Measurements from ENCODE around the gene SOHLH1. TPM values are rescaled to one million over a fixed set of nuclear protein-coding genes. Genes with fewer than 3 reads are reported as not detected.

SOHLH1 gene
- total RNA-seq, 1 donor from 2014 or later: not detected

GRCh38 chr9:135667463-135668001, 31.7 kb downstream of the SOHLH1 start:
- no peak for ATAC-seq (ENCODE audit: poor library complexity)

GRCh38 chr9:135666534-135667462, 32.5 kb downstream of the SOHLH1 start:
- ATAC-seq (ENCODE audit: poor library complexity) (no peak), DNase-seq (no peak)
- intact Hi-C loops (cut with DNase I): no loop called here

More at GRCh38 chr9:135667463-135668001, 31.7 kb downstream of the SOHLH1 start:
- DNase-seq: no peak
- intact Hi-C loops (cut with DNase I): no loop called here

- DNase-seq (no peak), ATAC-seq (ENCODE audit: poor library complexity) (no peak)
- intact Hi-C loops (cut with DNase I): no loop called here
These were observed 33.5 kb downstream of the SOHLH1 start for GRCh38 chr9:135665795-135666189.

DNA sequence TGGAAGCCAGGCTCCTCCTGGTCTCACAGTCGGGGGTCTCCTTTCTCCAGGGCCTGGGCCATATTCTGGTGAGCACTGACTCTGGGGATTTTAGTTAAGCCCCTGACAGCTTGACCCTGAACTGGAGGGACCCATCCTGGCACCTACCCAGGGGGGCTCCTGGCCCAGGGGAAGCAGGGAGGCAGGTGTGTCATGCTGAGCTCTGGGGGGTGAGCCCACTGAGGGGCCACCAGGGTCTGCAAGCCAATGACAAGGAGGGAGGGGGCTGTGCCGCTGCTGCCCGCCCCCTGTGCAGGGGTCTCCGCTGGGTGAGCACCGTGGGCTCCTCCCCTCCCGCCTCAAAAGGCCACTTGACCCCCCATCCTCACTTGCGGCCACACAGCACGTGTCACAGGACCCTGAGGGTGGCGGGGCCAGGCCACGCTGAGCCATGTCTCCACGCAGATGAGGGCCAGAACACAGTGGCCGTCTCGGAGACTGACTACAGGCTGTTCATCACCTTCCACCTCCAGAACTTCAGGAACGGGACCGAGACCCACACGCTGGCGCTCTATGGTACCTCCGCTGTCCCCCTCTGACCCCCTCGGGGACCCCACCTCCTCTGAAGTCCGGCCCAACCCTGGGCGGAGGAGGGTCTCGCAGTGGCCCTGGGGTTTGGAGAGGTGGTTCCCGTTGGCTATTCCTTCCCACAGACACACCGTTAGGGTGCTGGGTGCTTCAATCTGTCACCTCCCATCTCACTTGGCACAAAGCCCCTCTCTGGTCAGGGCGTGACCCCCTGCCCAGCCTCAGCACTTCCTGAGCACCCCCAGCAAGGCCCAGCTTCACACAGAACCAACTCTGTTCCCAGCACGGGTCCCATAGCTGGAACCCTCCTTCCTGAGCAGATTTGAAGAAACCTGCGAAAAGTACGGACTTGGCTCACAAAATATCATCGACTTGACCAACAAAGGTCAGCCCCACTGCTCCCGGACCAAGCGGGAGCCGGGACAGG, 34.2 kb downstream of the SOHLH1 start:
- DNase-seq (no peak), ATAC-seq (ENCODE audit: poor library complexity) (no peak)
- intact Hi-C loops (cut with DNase I): no loop called here

DNA sequence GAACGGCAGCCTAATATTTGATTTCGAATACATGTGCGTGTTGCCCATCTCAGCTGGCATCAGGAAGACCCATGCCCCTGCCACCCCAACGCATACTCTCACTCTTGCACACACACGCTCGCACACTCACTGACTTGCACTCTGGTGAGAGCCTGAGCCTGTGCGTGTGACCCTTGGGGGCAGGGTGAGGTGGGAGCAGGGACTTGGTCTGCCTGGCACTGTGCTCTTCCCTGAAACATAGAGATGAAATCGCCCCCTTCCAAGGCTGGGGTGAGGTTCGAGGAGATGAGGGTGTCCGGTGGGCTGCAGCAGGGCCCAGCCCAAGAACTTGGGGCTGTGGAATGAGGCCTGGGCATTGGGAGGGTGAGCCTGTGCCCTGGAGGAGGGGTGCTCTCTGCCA, 35.0 kb downstream of the SOHLH1 start:
- intact Hi-C loops (cut with DNase I): no loop called here
- no peak for ATAC-seq (ENCODE audit: poor library complexity)
- DNase-seq: no peak

DNA sequence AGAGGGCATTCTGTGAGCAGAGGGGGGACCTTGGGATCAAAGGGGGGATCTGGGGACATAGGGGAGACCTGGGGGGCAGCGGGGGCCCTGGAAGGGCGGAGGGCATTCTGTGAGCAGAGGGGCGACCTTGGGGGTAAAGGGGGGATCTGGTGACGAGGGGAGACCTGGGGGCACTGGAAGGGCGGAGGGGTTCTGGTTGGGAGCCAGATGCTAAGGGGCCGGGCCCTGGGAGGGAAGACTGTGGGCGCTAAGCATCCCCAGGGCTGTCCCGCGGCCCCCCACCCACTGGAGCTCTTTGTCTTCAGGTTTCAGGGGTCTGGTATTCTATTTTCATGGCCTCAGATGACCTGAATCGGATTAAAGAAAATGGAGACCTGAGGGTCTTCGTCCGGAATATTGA, 35.4 kb downstream of the SOHLH1 start:
- intact Hi-C loops (cut with DNase I): no loop called here
- ATAC-seq (ENCODE audit: poor library complexity): no peak
- no peak for DNase-seq

GRCh38 chr9:135663451-135663770, 35.9 kb downstream of the SOHLH1 start:
- intact Hi-C loops (cut with DNase I): no loop called here
- ATAC-seq (ENCODE audit: poor library complexity) (no peak), DNase-seq (no peak)

DNA sequence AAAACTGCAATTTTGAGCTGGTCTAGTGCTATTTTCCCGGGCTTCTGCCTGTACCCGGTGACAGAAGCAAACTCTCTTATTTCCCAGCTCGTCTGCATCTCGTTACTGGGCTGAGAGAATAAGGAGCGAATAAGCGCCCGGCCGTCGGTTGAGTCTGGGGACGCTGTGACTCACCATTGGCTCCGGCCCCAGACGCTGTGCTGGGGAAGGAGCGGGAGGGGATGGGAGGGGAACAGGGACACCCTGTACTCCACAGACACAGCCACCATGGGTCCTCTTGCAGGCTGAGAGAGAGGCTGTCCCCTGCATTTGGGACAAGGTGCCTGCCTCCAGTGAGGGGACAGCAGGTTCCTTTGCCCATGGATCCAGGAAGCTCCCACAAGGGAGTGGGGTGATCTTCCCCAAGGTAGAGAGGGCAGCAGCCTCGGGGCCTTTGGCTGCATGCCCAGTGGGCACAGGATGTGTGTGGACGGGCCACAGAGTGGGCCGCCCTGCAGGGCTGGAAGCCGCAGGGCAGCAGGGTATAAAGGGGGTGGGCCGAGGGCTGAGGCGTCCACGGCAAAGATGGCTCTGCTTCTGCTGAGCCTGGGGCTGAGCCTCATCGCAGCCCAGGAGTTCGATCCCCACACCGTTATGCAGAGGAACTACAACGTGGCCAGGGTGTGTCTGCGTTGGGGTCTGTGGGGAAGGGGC, 36.4 kb downstream of the SOHLH1 start, which contains the start of gene LCN9:
Gene LCN9 (plus strand): TSS at position 552 of the 693 bp plus-strand sequence. CDS start 13 bp downstream, at position 565.
- DNase-seq (no peak), ATAC-seq (ENCODE audit: poor library complexity) (no peak)
- intact Hi-C loops (cut with DNase I): no loop called here

DNA sequence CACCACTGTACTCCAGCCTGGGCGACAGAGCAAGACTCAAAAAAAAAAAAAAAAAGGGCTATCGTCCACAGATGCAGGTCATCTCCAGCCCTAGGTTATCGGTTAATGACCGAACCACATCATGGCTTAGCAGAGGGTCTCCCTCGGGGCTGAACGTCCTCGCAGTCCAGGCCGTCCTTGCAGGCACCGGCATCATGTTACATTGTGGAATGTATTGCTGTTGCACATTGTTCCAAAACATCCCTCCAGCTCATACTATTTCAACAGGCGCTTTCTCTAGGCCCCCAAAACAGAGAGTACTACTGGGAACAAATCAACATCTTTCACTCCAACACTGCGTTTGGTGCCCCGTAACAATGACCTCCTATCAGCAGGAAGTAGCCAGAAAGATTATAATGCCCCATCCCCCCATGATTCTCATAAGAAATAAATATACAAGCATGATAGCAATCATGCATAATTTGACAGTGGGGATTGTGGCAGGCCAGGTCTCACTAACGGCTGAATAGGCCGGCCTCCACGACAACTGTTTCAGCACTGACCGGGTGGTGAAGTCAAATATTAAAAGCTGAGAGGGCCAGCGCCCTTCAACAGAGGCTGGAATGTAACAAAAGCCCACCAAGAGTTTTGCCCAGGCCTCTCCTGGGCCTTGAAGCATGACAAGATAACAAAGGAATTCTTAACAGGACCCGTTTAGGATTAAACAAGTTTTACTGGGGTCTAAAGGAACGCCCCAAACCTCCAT, 37.3 kb downstream of the SOHLH1 start:
- DNase-seq: no peak
- intact Hi-C loops (cut with DNase I): no loop called here
- no peak for ATAC-seq (ENCODE audit: poor library complexity)

- no peak for ATAC-seq (ENCODE audit: poor library complexity)
- intact Hi-C loops (cut with DNase I): no loop called here
- no peak for DNase-seq
These were observed 38.9 kb downstream of the SOHLH1 start for GRCh38 chr9:135660407-135660806.

DNA sequence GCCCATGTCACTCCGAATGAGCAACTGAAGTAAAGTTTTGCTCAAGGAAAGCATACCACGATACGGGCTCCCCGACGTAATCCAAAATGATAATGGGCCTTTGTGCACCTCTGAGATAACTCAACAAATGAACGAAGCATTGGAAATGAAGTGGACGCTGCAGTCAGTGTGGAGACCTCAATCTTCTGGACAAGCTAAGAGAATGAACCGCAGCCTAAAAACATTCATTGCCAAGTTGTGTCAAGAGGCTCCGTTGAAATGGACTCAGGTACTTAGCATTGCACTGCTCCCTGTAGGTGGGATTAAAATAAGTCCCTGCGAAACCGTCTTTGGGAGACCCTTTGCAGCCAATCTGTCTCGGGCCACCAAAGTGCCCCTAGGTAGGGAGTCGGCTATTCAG, 40.0 kb downstream of the SOHLH1 start:
- no peak for ATAC-seq (ENCODE audit: poor library complexity)
- DNase-seq: no peak
- intact Hi-C loops (cut with DNase I): no loop called here

- DNase-seq (no peak), ATAC-seq (ENCODE audit: poor library complexity) (no peak)
- intact Hi-C loops (cut with DNase I): no loop called here
These were observed 41.9 kb downstream of the SOHLH1 start for GRCh38 chr9:135657416-135657815.

DNA sequence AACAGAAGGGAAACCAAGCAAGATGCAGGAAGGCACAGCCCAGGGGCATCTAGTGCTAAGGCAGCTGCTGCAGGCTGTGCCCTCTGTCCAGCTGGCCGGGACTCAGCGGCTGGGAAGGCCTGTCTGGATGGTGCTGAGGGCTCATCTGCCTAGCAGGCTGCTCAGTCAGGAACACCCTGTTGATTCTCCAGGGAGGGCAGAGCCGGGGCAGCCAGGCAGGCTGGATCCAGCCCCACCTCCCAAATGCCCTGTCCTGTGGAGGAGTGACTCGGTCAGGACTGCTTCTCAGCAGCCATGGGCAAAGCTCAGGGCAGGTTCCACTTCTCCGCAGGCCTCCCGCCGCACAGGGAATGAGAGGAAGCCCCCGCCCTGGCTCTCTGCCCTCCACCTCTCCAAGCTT, 44.0 kb downstream of the SOHLH1 start:
- intact Hi-C loops (cut with DNase I): no loop called here
- ATAC-seq (ENCODE audit: poor library complexity) (no peak), DNase-seq (no peak)

DNA sequence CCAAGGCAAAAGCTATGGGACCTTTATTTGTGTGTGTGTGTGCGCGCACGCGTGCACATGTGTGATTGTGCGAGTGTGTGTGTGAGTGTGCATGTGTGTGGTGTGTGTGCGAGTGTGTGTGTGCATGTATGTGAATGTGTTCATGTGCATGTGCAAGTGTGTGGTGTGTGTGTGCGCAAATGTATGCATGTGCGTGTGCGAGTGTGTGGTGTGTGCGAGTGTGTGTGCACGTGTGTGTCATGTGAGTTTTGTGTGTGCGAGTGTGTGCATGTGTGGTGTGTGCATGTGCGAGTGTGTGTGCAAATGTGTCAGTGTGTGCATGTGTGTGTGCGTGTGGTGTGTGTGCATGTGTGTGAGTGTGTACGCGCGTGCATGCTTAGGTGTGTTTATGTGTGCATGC, 48.9 kb downstream of the SOHLH1 start:
- intact Hi-C loops (cut with DNase I): no loop called here
- ATAC-seq (ENCODE audit: poor library complexity) (no peak), DNase-seq (no peak)

DNA sequence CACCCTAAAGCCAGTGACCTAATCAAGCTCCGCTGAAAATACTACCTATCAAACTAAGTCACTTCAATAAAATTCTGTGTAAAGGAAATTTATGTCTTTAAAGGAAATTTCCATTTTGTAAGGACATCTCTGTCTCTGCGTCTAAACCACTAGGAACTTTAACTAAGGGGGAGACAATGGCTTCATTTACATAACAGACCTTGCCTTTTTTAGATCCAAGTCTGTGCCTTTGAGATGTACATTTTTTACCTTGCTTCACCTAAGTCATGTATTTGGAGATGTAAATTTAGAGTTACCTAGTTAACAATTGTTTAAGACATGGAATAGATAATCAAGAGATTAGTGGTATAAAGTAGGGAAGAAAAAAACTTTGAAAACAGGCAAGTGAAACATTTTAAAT, 49.8 kb downstream of the SOHLH1 start:
- intact Hi-C loops (cut with DNase I): no loop called here
- ATAC-seq (ENCODE audit: poor library complexity) (no peak), DNase-seq (no peak)

- DNase-seq (no peak), ATAC-seq (ENCODE audit: poor library complexity) (no peak)
- intact Hi-C loops (cut with DNase I): no loop called here
These were observed 50.5 kb downstream of the SOHLH1 start for GRCh38 chr9:135648494-135649410.

GRCh38 chr9:135647884-135648283, 51.4 kb downstream of the SOHLH1 start:
- intact Hi-C loops (cut with DNase I): no loop called here
- no peak for DNase-seq
- ATAC-seq (ENCODE audit: poor library complexity): no peak
